HG03378 (cell line): Measurements from ENCODE around the gene SYT8.

ENCODE experiments used
- ATAC-seq: cut with Tn5 transposase; IDR thresholded peaks from one replicate; pipeline ENCODE4 v1.9.1; 2021; ENCODE audit warnings: mild to moderate bottlenecking, moderate library complexity; ENCODE audit not compliant: unreplicated experiment

Gene SYT8

GRCh38 chr11:1817000-1817399 is 17.8 kb upstream of the SYT8 start:
- ATAC-seq = no peak

- no peak for ATAC-seq
Observed at GRCh38 chr11:1817511-1817910, 17.3 kb upstream of the SYT8 start.

GRCh38 chr11:1819074-1819473 is 15.7 kb upstream of the SYT8 start:
- ATAC-seq = no peak

- no peak for ATAC-seq
Observed at GRCh38 chr11:1820463-1821325, 14.1 kb upstream of the SYT8 start.

GRCh38 chr11:1821562-1821961 is 13.2 kb upstream of the SYT8 start:
- ATAC-seq = no peak

GRCh38 chr11:1822648-1823375 is 12.0 kb upstream of the SYT8 start:
- no peak for ATAC-seq

- no peak for ATAC-seq
Observed at GRCh38 chr11:1823376-1824220, 11.2 kb upstream of the SYT8 start.

GRCh38 chr11:1824221-1825038 is 10.4 kb upstream of the SYT8 start:
- no peak for ATAC-seq

GRCh38 chr11:1825039-1825740 is 9.6 kb upstream of the SYT8 start:
- ATAC-seq = no peak

GRCh38 chr11:1825785-1826451 is 8.9 kb upstream of the SYT8 start:
- no peak for ATAC-seq

GRCh38 chr11:1826552-1827094 is 8.2 kb upstream of the SYT8 start:
- no peak for ATAC-seq

GRCh38 chr11:1827095-1827813 is 7.5 kb upstream of the SYT8 start:
- ATAC-seq = no peak

GRCh38 chr11:1827931-1828330 is 6.9 kb upstream of the SYT8 start:
- no peak for ATAC-seq

GRCh38 chr11:1828542-1828941 is 6.2 kb upstream of the SYT8 start:
- ATAC-seq = no peak

GRCh38 chr11:1829039-1829820 is 5.6 kb upstream of the SYT8 start:
- ATAC-seq = no peak

- no peak for ATAC-seq
Observed at GRCh38 chr11:1830004-1830321, 4.8 kb upstream of the SYT8 start.

- ATAC-seq = no peak
Observed at GRCh38 chr11:1830322-1831223, 4.2 kb upstream of the SYT8 start.
